ENCODE results near the gene RAB11FIP4.

DNA sequence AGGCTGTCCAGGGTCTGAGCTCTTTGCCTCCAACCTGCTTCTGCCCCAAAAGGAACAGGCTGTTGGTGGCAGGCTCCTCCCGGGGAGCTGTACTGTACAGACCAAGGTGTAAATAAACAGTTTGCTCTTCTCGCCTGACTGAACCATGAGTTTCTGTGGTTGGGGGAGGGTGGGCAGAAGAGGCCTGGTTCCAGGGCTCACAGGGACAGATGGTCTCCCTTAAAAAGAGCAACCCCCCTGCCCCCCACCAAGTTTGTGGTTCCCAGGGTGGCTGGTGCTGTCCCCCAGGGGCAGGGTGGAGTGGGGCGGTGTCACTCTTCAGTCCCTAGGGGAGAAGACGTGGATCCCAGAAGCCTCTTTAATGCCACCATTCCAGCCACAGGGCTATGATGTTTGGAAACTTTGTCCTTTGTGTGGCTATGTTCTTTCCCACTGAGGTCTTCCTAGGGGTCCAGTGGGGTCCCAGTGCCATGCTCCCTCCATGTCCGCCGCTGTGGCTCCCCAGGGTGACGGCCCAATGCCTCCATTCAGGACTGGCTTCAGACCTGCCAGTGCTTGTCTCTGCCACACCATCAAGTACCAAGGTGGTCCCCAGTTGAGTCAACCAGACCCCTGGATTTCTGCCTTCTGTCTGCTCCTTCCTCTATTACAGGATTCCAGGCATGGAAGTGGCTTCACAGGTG is 146.7 kb downstream of the RAB11FIP4 start:
- TF ChIP-seq POLR2A (IDR thresholded peaks at IDR 0.05), result no peak
- TF ChIP-seq, protein P1, sequence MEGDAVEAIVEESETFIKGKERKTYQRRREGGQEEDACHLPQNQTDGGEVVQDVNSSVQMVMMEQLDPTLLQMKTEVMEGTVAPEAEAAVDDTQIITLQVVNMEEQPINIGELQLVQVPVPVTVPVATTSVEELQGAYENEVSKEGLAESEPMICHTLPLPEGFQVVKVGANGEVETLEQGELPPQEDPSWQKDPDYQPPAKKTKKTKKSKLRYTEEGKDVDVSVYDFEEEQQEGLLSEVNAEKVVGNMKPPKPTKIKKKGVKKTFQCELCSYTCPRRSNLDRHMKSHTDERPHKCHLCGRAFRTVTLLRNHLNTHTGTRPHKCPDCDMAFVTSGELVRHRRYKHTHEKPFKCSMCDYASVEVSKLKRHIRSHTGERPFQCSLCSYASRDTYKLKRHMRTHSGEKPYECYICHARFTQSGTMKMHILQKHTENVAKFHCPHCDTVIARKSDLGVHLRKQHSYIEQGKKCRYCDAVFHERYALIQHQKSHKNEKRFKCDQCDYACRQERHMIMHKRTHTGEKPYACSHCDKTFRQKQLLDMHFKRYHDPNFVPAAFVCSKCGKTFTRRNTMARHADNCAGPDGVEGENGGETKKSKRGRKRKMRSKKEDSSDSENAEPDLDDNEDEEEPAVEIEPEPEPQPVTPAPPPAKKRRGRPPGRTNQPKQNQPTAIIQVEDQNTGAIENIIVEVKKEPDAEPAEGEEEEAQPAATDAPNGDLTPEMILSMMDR (IDR thresholded peaks at IDR 0.05 in 4 of 5, conservative IDR thresholded peaks at IDR 0.05 in 1 of 5), result no peak

All from gastrocnemius medialis (tissue), 4 donors.